PC-9 (cell line): ENCODE data around the gene FAM20C. TPM values are rescaled to one million over a fixed set of nuclear protein-coding genes. Genes with fewer than 3 reads are reported as not detected.

Experiments
- BruUV-seq: library from RNA; stranded (reverse); fragments of 400-500 nt; replicated peaks from 2 replicates; lab custom pipeline; 2021; lab: Mats Ljungman, UMichigan
- CTCF ChIA-PET: fragments of 300-600 bp; sonication (Branson Sonifier 250); formaldehyde crosslinking; loops from one replicate; lab custom pipeline; 2022; ENCODE audit warnings: antibody characterized with exemption; lab: Charles Lee
- POLR2A ChIA-PET: fragments of 300-600 bp; sonication (Branson Sonifier 250); formaldehyde crosslinking; loops from one replicate; lab custom pipeline; 2022; ENCODE audit warnings: antibody characterized with exemption; ENCODE audit not compliant: unreplicated experiment; lab: Charles Lee
- DNase-seq, 2 experiments: peaks; one replicate each; pipeline versions ENCODE4 v3.0.0 to v3.0.0-alpha.2; 2015 to 2022; ENCODE audit warnings: mixed read lengths in 1 of 2
- H2AFZ ChIP-seq: fragments of 200-600 bp; sonication (generic); 2 replicates; pipeline ENCODE4 v1.8.1; 2017; ENCODE audit warnings: antibody characterized with exemption
- H3F3A ChIP-seq: fragments of 200-600 bp; sonication (generic); 2 replicates; pipeline ENCODE4 v1.8.1; 2017; ENCODE audit warnings: antibody characterized with exemption, mild to moderate bottlenecking, low read depth; ENCODE audit not compliant: insufficient read depth
- H3K27ac ChIP-seq: fragments of 200-600 bp; sonication (generic); 2 replicates; pipeline ENCODE4 v1.6.1; 2016; ENCODE audit warnings: mixed run types
- H3K27me3 ChIP-seq: fragments of 200-600 bp; sonication (generic); 2 replicates; pipeline ENCODE4 v1.6.1; 2016; ENCODE audit warnings: low read depth, mixed run types; ENCODE audit not compliant: insufficient read depth
- H3K36me3 ChIP-seq: fragments of 200-600 bp; sonication (generic); 2 replicates; pipeline ENCODE4 v1.6.1; 2016; ENCODE audit warnings: low read depth, mixed run types
- H3K4me1 ChIP-seq: fragments of 200-600 bp; sonication (generic); replicated peaks from 2 replicates; pipeline ENCODE4 v1.6.1; 2016; ENCODE audit warnings: mixed run types; ENCODE audit not compliant: insufficient read depth
- H3K4me2 ChIP-seq: fragments of 200-600 bp; sonication (generic); 2 replicates; pipeline ENCODE4 v1.6.1; 2017; ENCODE audit warnings: mixed run types
- H3K4me3 ChIP-seq: fragments of 200-600 bp; sonication (generic); 2 replicates; pipeline ENCODE4 v1.6.1; 2016; ENCODE audit warnings: mixed run types
- H3K79me2 ChIP-seq: fragments of 200-600 bp; sonication (generic); 2 replicates; pipeline ENCODE4 v1.6.1; 2017; ENCODE audit warnings: low read depth, mixed run types
- H3K9me2 ChIP-seq: fragments of 200-600 bp; sonication (generic); 2 replicates; pipeline ENCODE4 v1.8.1; 2017; ENCODE audit warnings: mild to moderate bottlenecking; ENCODE audit not compliant: insufficient read depth
- H3K9me3 ChIP-seq: fragments of 200-600 bp; sonication (generic); 2 replicates; pipeline ENCODE4 v1.8.1; 2016; ENCODE audit warnings: low read depth; ENCODE audit not compliant: insufficient read depth
- H4K20me1 ChIP-seq: fragments of 200-600 bp; sonication (generic); 2 replicates; pipeline ENCODE4 v1.8.1; 2017; ENCODE audit not compliant: insufficient read depth
- EZH2 ChIP-seq: fragments of 200-600 bp; sonication (generic); IDR thresholded peaks from 2 replicates; pipeline ENCODE4 v1.8.0; 2017; ENCODE audit warnings: antibody characterized with exemption, low read depth
- intact Hi-C: fragments of 100-400 bp; cut with micrococcal nuclease; formaldehyde crosslinking; loops from one replicate; pipeline ENCODE4 v1.10.0; 2022; ENCODE audit not compliant: unreplicated experiment
- total RNA-seq: library from RNA; stranded (reverse); gene quantifications from 2 replicates; pipeline ENCODE4 v1.2.3, GENCODE V29; 2021
- TF ChIP-seq, protein P1 (sequence below): fragments of 200-600 bp; sonication (generic); conservative IDR thresholded peaks from 2 replicates; pipeline ENCODE4 v1.6.1; 2017; ENCODE audit warnings: mixed run types, antibody characterized with exemption, mild to moderate bottlenecking, moderate library complexity

The FAM20C gene
- total RNA-seq, 1 experiment from 2014 or later = 31.0 TPM

DNA sequence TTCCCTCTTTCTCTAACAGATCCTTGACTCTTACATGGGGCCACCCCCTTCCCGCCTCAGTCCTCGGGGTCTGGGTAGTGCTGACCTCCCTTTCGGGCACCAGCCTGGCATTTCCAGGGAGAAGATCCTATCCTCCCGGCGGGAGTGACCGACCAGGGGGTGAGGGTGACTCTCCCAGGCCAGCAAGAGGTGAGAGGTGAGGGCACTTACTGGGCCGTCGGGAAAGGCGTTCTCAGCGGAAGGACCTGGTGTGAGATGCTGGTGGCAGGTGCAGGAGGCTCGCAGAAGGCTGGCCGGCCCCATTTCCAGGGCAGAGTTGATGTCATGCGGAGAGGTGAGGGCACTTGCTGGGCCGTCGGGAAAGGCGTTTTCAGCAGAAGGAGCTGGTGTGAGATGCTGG, 93.4 kb downstream of the FAM20C start:
- H2AFZ ChIP-seq = no peak overlapping the region

DNA sequence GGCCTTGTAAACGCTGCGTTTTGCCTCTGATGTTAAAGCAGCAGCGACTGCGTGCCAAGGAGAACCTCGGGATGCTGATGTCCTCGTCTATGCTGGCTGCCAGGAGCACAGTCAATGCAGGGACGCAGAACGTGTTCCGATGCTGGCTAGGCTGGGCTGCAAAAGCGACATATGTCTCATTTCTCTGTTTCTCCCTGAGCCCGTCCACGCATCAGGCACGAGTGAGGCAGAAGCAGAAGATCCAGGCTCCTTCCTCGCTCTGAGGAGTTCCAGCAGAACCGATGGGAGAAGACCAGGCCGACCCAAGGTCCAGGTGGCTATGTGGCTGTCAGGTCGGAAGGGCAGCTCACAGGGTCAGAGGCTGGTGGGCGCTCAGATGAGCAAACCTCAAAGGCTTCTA, 93.9 kb downstream of the FAM20C start:
- no peak overlapping the region for H2AFZ ChIP-seq
- H3K4me1 ChIP-seq = no peaks in the 10 kb centered on the region
- H3F3A ChIP-seq = no peaks in the 10 kb centered on the region
- H4K20me1 ChIP-seq = no peaks in the 10 kb centered on the region
- H3K4me3 ChIP-seq = no peak overlapping the region
- BruUV-seq = no TSS peak
- no peak overlapping the region for H3K27ac ChIP-seq
- DNase-seq = no peak
- H3K79me2 ChIP-seq = no peaks in the 10 kb centered on the region
- H3K36me3 ChIP-seq = no peaks in the 10 kb centered on the region
- POLR2A ChIA-PET = no interaction called here
- intact Hi-C loops = no loop called here
- H3K9me3 ChIP-seq = no peaks in the 10 kb centered on the region
- no peaks in the 10 kb centered on the region for H3K9me2 ChIP-seq
- H3K27me3 ChIP-seq = peaks cover 64% of the 10 kb centered on the region
- no peak overlapping the region for H3K4me2 ChIP-seq
- CTCF ChIA-PET = no interaction called here
- TF ChIP-seq, protein P1, sequence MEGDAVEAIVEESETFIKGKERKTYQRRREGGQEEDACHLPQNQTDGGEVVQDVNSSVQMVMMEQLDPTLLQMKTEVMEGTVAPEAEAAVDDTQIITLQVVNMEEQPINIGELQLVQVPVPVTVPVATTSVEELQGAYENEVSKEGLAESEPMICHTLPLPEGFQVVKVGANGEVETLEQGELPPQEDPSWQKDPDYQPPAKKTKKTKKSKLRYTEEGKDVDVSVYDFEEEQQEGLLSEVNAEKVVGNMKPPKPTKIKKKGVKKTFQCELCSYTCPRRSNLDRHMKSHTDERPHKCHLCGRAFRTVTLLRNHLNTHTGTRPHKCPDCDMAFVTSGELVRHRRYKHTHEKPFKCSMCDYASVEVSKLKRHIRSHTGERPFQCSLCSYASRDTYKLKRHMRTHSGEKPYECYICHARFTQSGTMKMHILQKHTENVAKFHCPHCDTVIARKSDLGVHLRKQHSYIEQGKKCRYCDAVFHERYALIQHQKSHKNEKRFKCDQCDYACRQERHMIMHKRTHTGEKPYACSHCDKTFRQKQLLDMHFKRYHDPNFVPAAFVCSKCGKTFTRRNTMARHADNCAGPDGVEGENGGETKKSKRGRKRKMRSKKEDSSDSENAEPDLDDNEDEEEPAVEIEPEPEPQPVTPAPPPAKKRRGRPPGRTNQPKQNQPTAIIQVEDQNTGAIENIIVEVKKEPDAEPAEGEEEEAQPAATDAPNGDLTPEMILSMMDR = no peak
- TF ChIP-seq EZH2 = no peak

More for the DNA sequence above, 93.4 kb downstream of the FAM20C start:
- DNase-seq = no peak
- BruUV-seq = no TSS peak
- H3K9me2 ChIP-seq = no peaks in the 10 kb centered on the region
- no peak for TF ChIP-seq EZH2
- TF ChIP-seq, protein P1 = no peak
- no peaks in the 10 kb centered on the region for H3K79me2 ChIP-seq
- POLR2A ChIA-PET = no interaction called here
- no peaks in the 10 kb centered on the region for H3K4me1 ChIP-seq
- H3K27ac ChIP-seq = no peak overlapping the region
- no peak overlapping the region for H3K4me2 ChIP-seq
- intact Hi-C loops = no loop called here
- H3F3A ChIP-seq = no peaks in the 10 kb centered on the region
- peaks cover 69% of the 10 kb centered on the region for H3K27me3 ChIP-seq
- no peak overlapping the region for H3K4me3 ChIP-seq
- CTCF ChIA-PET = no interaction called here
- no peaks in the 10 kb centered on the region for H3K9me3 ChIP-seq
- H3K36me3 ChIP-seq = no peaks in the 10 kb centered on the region
- H4K20me1 ChIP-seq = no peaks in the 10 kb centered on the region

DNA sequence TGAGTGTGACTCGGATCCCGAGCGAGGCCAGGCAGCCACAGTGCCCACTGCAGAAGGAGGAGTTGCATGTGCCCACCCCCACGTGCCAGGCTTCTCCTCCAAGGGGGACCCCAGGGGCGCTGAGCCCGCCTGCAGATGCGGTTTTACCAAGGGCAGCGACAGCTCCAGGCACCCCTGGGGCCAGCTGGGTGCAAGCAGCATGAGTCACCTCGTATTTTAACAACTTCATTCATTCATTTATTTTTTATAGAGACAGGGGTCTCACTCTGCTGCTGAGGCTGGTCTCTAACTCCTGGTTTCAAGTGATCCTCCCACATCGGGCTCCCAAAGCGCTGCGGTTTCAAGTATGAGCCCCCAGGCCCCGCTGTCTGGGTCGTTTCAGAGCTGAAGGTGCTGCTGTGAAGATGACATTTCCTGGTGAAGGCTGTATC, 96.3 kb downstream of the FAM20C start:
- Histone ChIP-seq H4K20me1 (no peaks in the 10 kb centered on the region), H3K27ac (no peak overlapping the region), H3F3A (no peaks in the 10 kb centered on the region), H3K79me2 (no peaks in the 10 kb centered on the region), H3K36me3 (no peaks in the 10 kb centered on the region), H3K9me2 (no peaks in the 10 kb centered on the region), H3K4me3 (no peak overlapping the region), H3K27me3 (peaks cover 72% of the 10 kb centered on the region), H3K9me3 (no peaks in the 10 kb centered on the region), H3K4me2 (no peak overlapping the region), H3K4me1 (no peaks in the 10 kb centered on the region), H2AFZ (no peak overlapping the region)
- intact Hi-C loops = no loop called here
- TF ChIP-seq, protein P1 = no peak
- no peak for TF ChIP-seq EZH2
- ChIA-PET CTCF (no interaction called here), POLR2A (no interaction called here)
- no TSS peak for BruUV-seq
- no peak for DNase-seq
